PC-3 (cell line): Measurements from ENCODE around the gene P2RX3. TPM values are rescaled to one million over a fixed set of nuclear protein-coding genes. Genes with fewer than 3 reads are reported as not detected.

Experiments used
- ATAC-seq: fragments of 200-7000 bp; cut with Tn5 transposase; 2 replicates; pipeline ENCODE4 v1.9.1; 2020; ENCODE audit warnings: mild to moderate bottlenecking, moderate library complexity
- BruUV-seq: library from RNA; stranded (reverse); fragments of 400-500 nt; replicated peaks from 2 replicates; lab custom pipeline; 2021; lab: Mats Ljungman, UMichigan
- CTCF ChIA-PET: fragments of 300-600 bp; sonication (Branson Sonifier 250); formaldehyde crosslinking; loops from one replicate; lab custom pipeline; 2022; ENCODE audit warnings: antibody characterized with exemption; lab: Charles Lee
- POLR2A ChIA-PET: fragments of 300-600 bp; sonication (Branson Sonifier 250); formaldehyde crosslinking; loops from one replicate; lab custom pipeline; 2022; ENCODE audit warnings: antibody characterized with exemption; ENCODE audit not compliant: unreplicated experiment; lab: Charles Lee
- DNase-seq: peaks from one replicate; pipeline ENCODE4 v3.0.0-alpha.2; 2015
- H2AFZ ChIP-seq: fragments of 300-600 bp; sonication (generic); 2 replicates; pipeline ENCODE4 v1.6.0; 2016; ENCODE audit warnings: antibody characterized with exemption, low read length
- H3F3A ChIP-seq: fragments of 300-600 bp; sonication (generic); one replicate; pipeline ENCODE4 v1.6.0; 2017; ENCODE audit warnings: antibody characterized with exemption, low read length, control low read depth, mild to moderate bottlenecking; ENCODE audit not compliant: unreplicated experiment
- H3K27ac ChIP-seq: fragments of 300-600 bp; sonication (generic); 2 replicates; pipeline ENCODE4 v1.5.1; 2016; ENCODE audit warnings: mild to moderate bottlenecking, low read length
- H3K27me3 ChIP-seq: fragments of 300-600 bp; sonication (generic); 2 replicates; pipeline ENCODE4 v1.6.1; 2016; ENCODE audit warnings: low read length, mixed read lengths
- H3K36me3 ChIP-seq: fragments of 300-600 bp; sonication (generic); 2 replicates; pipeline ENCODE4 v1.6.1; 2016; ENCODE audit warnings: low read depth, mixed run types, low read length, mixed read lengths
- H3K4me1 ChIP-seq: fragments of 300-600 bp; sonication (generic); 2 replicates; pipeline ENCODE4 v1.5.1; 2016; ENCODE audit warnings: low read length; ENCODE audit not compliant: insufficient read depth
- H3K4me2 ChIP-seq: fragments of 300-600 bp; sonication (generic); 2 replicates; pipeline ENCODE4 v1.6.0; 2016; ENCODE audit warnings: low read length
- H3K4me3 ChIP-seq: fragments of 300-600 bp; sonication (generic); 2 replicates; pipeline ENCODE4 v1.5.1; 2016; ENCODE audit warnings: mild to moderate bottlenecking, low read length, mixed read lengths
- H3K79me2 ChIP-seq: fragments of 300-600 bp; sonication (generic); 2 replicates; pipeline ENCODE4 v1.6.1; 2017; ENCODE audit warnings: low read length, mixed read lengths
- H3K9ac ChIP-seq: fragments of 300-600 bp; sonication (generic); 2 replicates; pipeline ENCODE4 v1.6.0; 2016; ENCODE audit warnings: mild to moderate bottlenecking, low read length
- H3K9me2 ChIP-seq: fragments of 300-600 bp; sonication (generic); replicated peaks from 2 replicates; pipeline ENCODE4 v1.6.1; 2016; ENCODE audit warnings: mixed run types, low read length, mixed read lengths
- H3K9me3 ChIP-seq: fragments of 300-600 bp; sonication (generic); 2 replicates; pipeline ENCODE4 v1.6.1; 2016; ENCODE audit warnings: low read length, mixed read lengths
- H4K20me1 ChIP-seq: fragments of 300-600 bp; sonication (generic); 2 replicates; pipeline ENCODE4 v1.6.1; 2016; ENCODE audit warnings: low read length, mixed read lengths
- EZH2 ChIP-seq: fragments of 300-600 bp; sonication (generic); IDR thresholded peaks from one replicate; pipeline ENCODE4 v1.6.1; 2017; ENCODE audit warnings: antibody characterized with exemption, mild to moderate bottlenecking, low read length; ENCODE audit not compliant: unreplicated experiment
- EZH2phosphoT487 ChIP-seq: fragments of 300-600 bp; sonication (generic); IDR thresholded peaks from 2 replicates; pipeline ENCODE4 v1.6.1; 2018; ENCODE audit warnings: mild to moderate bottlenecking, antibody characterized with exemption, low read length, borderline replicate concordance
- intact Hi-C: fragments of 100-400 bp; cut with micrococcal nuclease; formaldehyde crosslinking; loops from 2 replicates; pipeline ENCODE4 v1.9.0; 2023
- total RNA-seq: library from RNA; depleted of rRNA; stranded (reverse); fragments of >200 nt; gene quantifications from 2 replicates; pipeline ENCODE4 v1.2.3, GENCODE V29; 2014
- TF ChIP-seq, protein P1 (sequence below): fragments of 300-600 bp; sonication (generic); conservative IDR thresholded peaks from 2 replicates; pipeline ENCODE4 v1.5.1; 2017; ENCODE audit warnings: antibody characterized with exemption, low read depth, mild to moderate bottlenecking, low read length

P2RX3 gene
- total RNA-seq, 1 experiment from 2014 or later = not detected

- Histone ChIP-seq H3K4me1 (no peaks in the 10 kb centered on the region), H3K9me2 (no peaks in the 10 kb centered on the region), H3K79me2 (no peaks in the 10 kb centered on the region), H3K36me3 (0 out of 2 replicates have a peak, but pooled peaks cover 8% of the 10 kb centered on the region), H2AFZ (no peak overlapping the region), H3F3A (no peaks in the 10 kb centered on the region), H3K4me3 (no peak overlapping the region), H3K9ac (no peak overlapping the region), H3K9me3 (no peaks in the 10 kb centered on the region), H3K27me3 (no peaks in the 10 kb centered on the region), H4K20me1 (no peaks in the 10 kb centered on the region), H3K4me2 (no peak overlapping the region), H3K27ac (no peak overlapping the region)
- intact Hi-C loops = no loop called here
- POLR2A ChIA-PET = no interaction called here
- CTCF ChIA-PET = interaction anchor here (0.6 kb wide), 1 partner anchor 67 kb away, joined by 3 read pairs; no protein-coding TSS in a partner anchor
- DNase-seq (peak; percentile 28), ATAC-seq (no peak)
- TF ChIP-seq EZH2phosphoT487 = no peak
- TF ChIP-seq EZH2 = no peak
- TF ChIP-seq, protein P1, sequence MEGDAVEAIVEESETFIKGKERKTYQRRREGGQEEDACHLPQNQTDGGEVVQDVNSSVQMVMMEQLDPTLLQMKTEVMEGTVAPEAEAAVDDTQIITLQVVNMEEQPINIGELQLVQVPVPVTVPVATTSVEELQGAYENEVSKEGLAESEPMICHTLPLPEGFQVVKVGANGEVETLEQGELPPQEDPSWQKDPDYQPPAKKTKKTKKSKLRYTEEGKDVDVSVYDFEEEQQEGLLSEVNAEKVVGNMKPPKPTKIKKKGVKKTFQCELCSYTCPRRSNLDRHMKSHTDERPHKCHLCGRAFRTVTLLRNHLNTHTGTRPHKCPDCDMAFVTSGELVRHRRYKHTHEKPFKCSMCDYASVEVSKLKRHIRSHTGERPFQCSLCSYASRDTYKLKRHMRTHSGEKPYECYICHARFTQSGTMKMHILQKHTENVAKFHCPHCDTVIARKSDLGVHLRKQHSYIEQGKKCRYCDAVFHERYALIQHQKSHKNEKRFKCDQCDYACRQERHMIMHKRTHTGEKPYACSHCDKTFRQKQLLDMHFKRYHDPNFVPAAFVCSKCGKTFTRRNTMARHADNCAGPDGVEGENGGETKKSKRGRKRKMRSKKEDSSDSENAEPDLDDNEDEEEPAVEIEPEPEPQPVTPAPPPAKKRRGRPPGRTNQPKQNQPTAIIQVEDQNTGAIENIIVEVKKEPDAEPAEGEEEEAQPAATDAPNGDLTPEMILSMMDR = no peak
- BruUV-seq = no TSS peak
Measured at GRCh38 chr11:57413681-57414080, 75.5 kb downstream of the P2RX3 start.

DNA sequence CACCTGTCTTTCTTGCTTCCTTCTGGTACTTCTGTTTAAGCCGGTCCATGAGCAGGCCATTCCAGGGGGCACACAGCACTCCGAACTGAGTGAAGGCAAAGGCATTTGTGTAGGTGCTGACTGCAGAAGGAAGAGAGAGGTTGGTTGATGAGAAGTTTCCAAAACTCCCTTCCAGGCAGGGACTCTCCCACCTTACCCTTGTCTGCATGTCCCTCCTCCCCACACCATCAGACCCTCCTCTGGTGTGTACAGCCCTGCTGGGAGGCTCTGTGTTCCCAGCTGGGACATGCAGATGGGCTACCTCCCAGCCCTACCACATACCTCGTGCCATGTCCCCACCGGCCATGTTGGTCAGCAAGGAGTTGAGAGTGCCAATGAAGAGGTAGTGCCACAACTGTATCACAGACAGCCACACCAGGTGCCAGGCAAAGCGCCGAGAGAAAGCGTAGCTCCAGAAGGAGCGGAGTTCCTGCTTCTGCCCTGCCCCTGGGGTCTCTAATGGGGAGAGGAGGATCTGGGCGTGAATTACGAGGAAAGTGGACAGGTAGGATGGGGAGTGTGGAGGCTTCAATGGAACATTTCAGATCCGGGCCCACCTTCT lies 76.6 kb downstream of the P2RX3 start:
- TF ChIP-seq, protein P1 = no peak
- TF ChIP-seq EZH2 (no peak), EZH2phosphoT487 (no peak)
- H3K4me1 ChIP-seq = no peaks in the 10 kb centered on the region
- ATAC-seq (no peak), DNase-seq (no peak)
- no TSS peak for BruUV-seq
- H3F3A ChIP-seq = no peaks in the 10 kb centered on the region
- H3K9me3 ChIP-seq = no peaks in the 10 kb centered on the region
- no peak overlapping the region for H3K9ac ChIP-seq
- H2AFZ ChIP-seq = no peak overlapping the region
- H3K36me3 ChIP-seq = 0 out of 2 replicates have a peak, but pooled peaks cover 8% of the 10 kb centered on the region
- H3K4me3 ChIP-seq = no peak overlapping the region
- H3K4me2 ChIP-seq = no peak overlapping the region
- no peaks in the 10 kb centered on the region for H3K79me2 ChIP-seq
- no peaks in the 10 kb centered on the region for H3K9me2 ChIP-seq
- ChIA-PET CTCF (no interaction called here), POLR2A (no interaction called here)
- H3K27me3 ChIP-seq = no peaks in the 10 kb centered on the region
- H3K27ac ChIP-seq = no peak overlapping the region
- intact Hi-C loops = no loop called here
- H4K20me1 ChIP-seq = no peaks in the 10 kb centered on the region

DNA sequence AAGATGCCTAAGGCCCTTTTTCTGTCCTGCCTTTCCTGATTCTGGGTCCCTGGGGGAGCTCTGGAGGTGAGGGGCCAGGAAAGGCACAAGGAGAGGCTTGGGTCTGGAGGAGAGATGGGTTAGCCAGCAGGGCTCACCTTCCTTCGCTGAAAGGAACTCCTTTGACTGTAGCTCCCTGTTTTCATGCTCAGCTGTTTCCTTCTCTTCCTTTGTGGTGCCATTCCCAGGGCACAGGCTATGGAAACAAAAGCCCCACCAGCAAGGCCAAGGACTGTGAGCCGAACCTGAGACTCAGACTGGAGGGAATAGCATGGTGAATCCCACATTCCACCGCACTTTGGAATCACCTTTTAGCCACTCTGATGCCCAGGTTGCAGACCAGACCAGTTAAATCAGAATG lies 78.3 kb downstream of the P2RX3 start:
- Histone ChIP-seq H3K9me3 (no peaks in the 10 kb centered on the region), H3F3A (no peaks in the 10 kb centered on the region), H3K4me2 (no peak overlapping the region), H3K9ac (no peak overlapping the region), H3K27ac (no peak overlapping the region), H3K9me2 (no peaks in the 10 kb centered on the region), H4K20me1 (no peaks in the 10 kb centered on the region), H3K79me2 (no peaks in the 10 kb centered on the region), H3K4me3 (no peak overlapping the region), H3K27me3 (no peaks in the 10 kb centered on the region), H2AFZ (no peak overlapping the region), H3K4me1 (no peaks in the 10 kb centered on the region), H3K36me3 (0 out of 2 replicates have a peak, but pooled peaks cover 8% of the 10 kb centered on the region)
- intact Hi-C loops = no loop called here
- ChIA-PET CTCF (no interaction called here), POLR2A (no interaction called here)
- DNase-seq (no peak), ATAC-seq (no peak)
- TF ChIP-seq, protein P1 = no peak
- TF ChIP-seq EZH2phosphoT487 (no peak), EZH2 (no peak)
- no TSS peak for BruUV-seq
